Hepatocyte (in vitro differentiated cells): Measurements from ENCODE around the gene TANC1.

Experiments used
- EZH2 ChIP-seq: fragments of 200-600 bp; sonication (generic); IDR thresholded peaks from 2 replicates; pipeline ENCODE4 v1.6.1; 2016; ENCODE audit warnings: antibody characterized with exemption, mild to moderate bottlenecking, borderline replicate concordance
- EZH2phosphoT487 ChIP-seq: fragments of 200-600 bp; sonication (generic); IDR thresholded peaks from one replicate; pipeline ENCODE4 v1.6.1; 2018; ENCODE audit warnings: antibody characterized with exemption, mild to moderate bottlenecking, low read depth, moderate library complexity; ENCODE audit not compliant: unreplicated experiment, severe bottlenecking
- TF ChIP-seq, protein P1 (sequence below): fragments of 200-600 bp; sonication (generic); IDR thresholded peaks from 2 replicates; pipeline ENCODE4 v1.5.1; 2016; ENCODE audit warnings: antibody characterized with exemption, mild to moderate bottlenecking; ENCODE audit not compliant: poor library complexity

DNA sequence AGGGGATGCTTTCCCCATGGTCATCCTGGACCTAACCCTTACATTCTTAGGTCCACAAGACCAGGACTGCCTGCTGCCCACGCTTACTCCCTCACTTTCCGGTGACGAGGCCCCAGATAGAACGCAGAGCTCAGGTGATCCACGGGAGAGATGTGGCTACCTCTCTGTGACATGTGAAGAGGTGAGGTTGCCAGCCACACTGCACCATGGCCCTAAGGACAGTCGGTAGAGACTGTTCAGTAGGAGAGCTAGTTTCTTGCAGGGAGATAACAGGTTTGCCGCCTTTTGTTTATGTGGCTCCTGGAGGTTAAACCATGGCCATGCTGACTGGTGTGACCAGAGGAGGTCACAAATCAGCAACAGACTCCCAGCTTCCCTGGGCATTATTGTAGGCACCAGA lies 246.7 kb downstream of the TANC1 start:
- TF ChIP-seq, protein P1, sequence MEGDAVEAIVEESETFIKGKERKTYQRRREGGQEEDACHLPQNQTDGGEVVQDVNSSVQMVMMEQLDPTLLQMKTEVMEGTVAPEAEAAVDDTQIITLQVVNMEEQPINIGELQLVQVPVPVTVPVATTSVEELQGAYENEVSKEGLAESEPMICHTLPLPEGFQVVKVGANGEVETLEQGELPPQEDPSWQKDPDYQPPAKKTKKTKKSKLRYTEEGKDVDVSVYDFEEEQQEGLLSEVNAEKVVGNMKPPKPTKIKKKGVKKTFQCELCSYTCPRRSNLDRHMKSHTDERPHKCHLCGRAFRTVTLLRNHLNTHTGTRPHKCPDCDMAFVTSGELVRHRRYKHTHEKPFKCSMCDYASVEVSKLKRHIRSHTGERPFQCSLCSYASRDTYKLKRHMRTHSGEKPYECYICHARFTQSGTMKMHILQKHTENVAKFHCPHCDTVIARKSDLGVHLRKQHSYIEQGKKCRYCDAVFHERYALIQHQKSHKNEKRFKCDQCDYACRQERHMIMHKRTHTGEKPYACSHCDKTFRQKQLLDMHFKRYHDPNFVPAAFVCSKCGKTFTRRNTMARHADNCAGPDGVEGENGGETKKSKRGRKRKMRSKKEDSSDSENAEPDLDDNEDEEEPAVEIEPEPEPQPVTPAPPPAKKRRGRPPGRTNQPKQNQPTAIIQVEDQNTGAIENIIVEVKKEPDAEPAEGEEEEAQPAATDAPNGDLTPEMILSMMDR, result no peak
- TF ChIP-seq EZH2 (no peak), EZH2phosphoT487 (no peak)
